NB4 (cell line): Measurements from ENCODE around the gene PARD3.
A peak's percentile ranks its signal among the peaks of the same experiment; 100 is the strongest.

Experiments used
- DNase-seq: peaks from one replicate; pipeline ENCODE4 v3.0.0; 2010; ENCODE audit warnings: low read depth
- H3K4me3 ChIP-seq: one replicate; pipeline ENCODE4 v1.5.1; 2011; ENCODE audit warnings: mild to moderate bottlenecking, low read depth, low read length, moderate library complexity
- MAX ChIP-seq: IDR thresholded peaks from 2 replicates; pipeline ENCODE4 v1.6.1; 2011; ENCODE audit warnings: low read depth, low read length
- MYC ChIP-seq: IDR thresholded peaks from 2 replicates; pipeline ENCODE4 v1.6.1; 2011; ENCODE audit warnings: low read depth, low read length
- POLR2A ChIP-seq: IDR thresholded peaks from 2 replicates; pipeline ENCODE4 v1.6.1; 2011; ENCODE audit warnings: mild to moderate bottlenecking; ENCODE audit not compliant: insufficient read length; ENCODE audit errors: extremely low read depth
- TF ChIP-seq, protein P1 (sequence below): IDR thresholded peaks from one replicate; pipeline ENCODE4 v1.5.1; 2012; ENCODE audit warnings: low read depth, low read length

PARD3 gene

GRCh38 chr10:34475786-34476185, 339.3 kb downstream of the PARD3 start:
- DNase-seq: no peak
- no peak for TF ChIP-seq MYC
- TF ChIP-seq, protein P1, sequence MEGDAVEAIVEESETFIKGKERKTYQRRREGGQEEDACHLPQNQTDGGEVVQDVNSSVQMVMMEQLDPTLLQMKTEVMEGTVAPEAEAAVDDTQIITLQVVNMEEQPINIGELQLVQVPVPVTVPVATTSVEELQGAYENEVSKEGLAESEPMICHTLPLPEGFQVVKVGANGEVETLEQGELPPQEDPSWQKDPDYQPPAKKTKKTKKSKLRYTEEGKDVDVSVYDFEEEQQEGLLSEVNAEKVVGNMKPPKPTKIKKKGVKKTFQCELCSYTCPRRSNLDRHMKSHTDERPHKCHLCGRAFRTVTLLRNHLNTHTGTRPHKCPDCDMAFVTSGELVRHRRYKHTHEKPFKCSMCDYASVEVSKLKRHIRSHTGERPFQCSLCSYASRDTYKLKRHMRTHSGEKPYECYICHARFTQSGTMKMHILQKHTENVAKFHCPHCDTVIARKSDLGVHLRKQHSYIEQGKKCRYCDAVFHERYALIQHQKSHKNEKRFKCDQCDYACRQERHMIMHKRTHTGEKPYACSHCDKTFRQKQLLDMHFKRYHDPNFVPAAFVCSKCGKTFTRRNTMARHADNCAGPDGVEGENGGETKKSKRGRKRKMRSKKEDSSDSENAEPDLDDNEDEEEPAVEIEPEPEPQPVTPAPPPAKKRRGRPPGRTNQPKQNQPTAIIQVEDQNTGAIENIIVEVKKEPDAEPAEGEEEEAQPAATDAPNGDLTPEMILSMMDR: no peak
- TF ChIP-seq MAX: no peak
- TF ChIP-seq POLR2A: no peak
- no peak overlapping the region for H3K4me3 ChIP-seq

- DNase-seq: no peak
- H3K4me3 ChIP-seq: no peak overlapping the region
- no peak for TF ChIP-seq MAX
- TF ChIP-seq POLR2A: no peak
- TF ChIP-seq, protein P1: no peak
- no peak for TF ChIP-seq MYC
Observed at GRCh38 chr10:34475274-34475646, 339.8 kb downstream of the PARD3 start.

DNA sequence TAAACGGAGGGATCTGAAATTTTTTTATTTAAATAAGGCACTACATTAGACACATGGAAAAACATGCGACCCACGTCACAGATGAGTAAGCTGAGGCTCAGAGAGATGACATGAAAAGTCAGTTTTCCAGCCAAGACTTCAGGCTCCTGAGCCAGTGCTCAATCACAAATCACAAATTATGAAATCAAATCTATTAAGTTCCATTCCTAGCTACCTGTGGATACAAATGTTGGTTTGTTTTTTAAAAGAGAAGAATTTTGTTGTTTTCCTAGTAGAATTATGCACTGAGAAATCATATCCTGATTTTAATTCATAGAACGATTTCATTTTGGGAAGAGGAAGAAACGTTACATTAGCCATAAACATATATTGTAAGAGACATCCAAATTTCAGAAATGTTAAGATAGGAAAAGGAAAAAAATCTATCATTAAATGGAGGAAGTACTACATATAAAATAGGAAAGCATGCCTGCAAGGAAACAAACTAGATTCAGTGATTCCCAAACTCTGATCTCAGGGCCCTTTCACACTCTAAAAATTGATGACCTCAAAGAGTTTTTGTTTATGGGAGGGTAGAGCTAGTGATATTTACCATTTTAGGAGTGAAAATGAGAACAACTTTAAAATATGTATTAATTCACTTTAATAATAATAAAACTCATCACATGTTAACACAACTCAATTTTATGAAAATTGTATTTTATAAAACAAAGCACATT, 340.4 kb downstream of the PARD3 start:
- DNase-seq: no peak
- H3K4me3 ChIP-seq: no peak overlapping the region
- no peak for TF ChIP-seq MAX
- TF ChIP-seq, protein P1: no peak
- no peak for TF ChIP-seq MYC
- TF ChIP-seq POLR2A: no peak

DNA sequence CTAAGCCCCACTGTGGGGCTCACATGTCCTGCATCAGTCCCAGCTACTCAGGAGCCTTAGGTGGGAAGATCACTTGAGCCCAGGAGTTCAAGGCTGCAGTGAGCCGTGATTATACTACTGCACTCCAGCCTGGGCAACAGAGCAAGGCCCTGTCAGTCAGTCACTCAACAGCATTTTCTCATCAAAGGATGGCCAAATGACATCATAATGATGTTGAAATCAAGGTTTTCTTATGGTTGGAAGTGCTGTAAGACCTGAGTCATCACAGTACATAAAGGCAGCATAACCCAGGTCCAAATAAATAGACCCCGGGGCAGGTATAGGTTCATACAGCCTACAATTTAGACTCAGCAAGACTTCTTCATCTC, 341.1 kb downstream of the PARD3 start:
- H3K4me3 ChIP-seq: no peak overlapping the region
- TF ChIP-seq, protein P1: no peak
- no peak for TF ChIP-seq MYC
- no peak for TF ChIP-seq POLR2A
- TF ChIP-seq MAX: no peak
- DNase-seq: peak; percentile 3

DNA sequence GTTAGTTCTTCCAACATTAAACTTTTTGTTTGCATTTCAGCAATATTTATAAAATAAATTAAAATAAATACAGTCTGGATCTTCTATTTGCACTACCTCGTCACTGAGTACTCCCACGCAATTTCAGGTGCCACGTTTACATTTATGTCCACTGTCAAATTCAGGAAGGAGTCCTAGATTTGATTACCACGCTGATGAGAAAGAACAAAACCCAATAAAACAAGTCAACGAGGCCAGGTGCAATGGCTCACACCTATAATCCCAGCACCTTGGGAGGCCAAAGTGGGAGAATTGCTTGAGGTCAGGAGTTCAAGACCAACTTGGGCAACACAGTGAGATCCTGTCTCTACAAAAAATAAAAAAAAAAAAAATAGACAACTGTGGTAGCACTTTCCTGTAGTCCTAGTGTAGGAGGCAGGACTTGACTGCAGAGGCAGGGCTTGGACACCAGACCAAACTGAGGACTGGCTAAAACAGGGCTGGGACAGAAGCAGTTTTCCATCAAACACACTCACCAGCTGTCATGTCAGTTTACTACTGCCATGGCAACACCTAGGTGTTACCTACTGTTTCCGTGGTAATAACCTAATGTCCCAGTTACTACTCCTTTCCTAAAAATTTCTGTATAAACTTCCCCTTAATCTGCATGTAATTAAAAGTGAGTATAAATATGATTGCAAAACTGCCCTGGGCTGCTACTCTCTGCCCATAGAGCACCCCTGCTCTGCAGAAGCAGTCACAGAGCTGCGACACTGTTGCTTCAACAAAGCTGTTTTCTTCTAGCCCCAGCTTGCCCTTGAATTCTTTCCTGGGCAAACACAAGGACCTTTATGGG, 341.7 kb downstream of the PARD3 start:
- TF ChIP-seq MAX (no peak), POLR2A (no peak), MYC (no peak)
- TF ChIP-seq, protein P1: no peak
- no peak for DNase-seq
- no peak overlapping the region for H3K4me3 ChIP-seq
